GM18861 (cell line): ENCODE results near the gene STARD10.

ENCODE experiments used
- ATAC-seq: cut with Tn5 transposase; IDR thresholded peaks from one replicate; pipeline ENCODE4 v1.9.1; 2021; ENCODE audit not compliant: unreplicated experiment

Gene STARD10

DNA sequence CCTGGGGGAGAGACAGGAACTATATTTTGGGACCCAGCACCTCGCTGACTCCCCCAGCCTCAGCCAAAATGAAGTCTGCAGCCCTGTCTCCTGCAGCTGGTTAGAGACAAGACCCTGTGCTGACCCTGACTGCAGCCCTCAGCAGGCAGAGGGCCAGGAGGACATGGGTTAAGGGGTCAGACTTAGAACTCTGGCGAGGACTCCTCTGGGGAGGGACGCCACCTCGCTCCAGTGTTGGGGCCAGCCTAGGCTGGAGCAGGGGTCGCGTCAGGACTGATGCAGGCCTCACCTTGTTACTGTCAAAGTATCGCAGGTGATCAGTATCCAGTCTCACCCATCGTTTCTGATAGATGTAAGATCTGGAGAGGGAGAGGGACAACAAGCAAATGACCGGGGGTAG, 82.7 kb downstream of the STARD10 start:
- ATAC-seq, result no peak

DNA sequence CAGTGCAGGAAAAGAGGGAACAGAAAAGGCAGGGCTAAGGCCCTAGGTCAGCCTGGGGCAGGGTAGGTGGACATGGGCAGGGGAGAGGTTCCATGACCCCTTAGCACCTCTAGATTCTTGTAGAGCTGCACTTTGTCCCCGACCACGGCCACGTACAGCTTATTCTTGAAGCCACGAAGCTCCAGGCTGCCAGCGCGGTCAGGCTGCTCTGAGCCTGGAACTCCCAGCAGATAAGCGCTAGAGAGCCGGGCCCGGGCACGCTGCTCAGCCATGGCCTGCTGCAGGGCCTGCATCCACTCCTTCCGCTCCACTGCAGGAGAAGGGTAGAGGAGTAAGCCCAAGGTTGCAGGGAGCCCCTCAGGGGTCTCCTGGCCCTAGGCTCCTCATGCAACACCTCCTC, 83.6 kb downstream of the STARD10 start:
- no peak for ATAC-seq

DNA sequence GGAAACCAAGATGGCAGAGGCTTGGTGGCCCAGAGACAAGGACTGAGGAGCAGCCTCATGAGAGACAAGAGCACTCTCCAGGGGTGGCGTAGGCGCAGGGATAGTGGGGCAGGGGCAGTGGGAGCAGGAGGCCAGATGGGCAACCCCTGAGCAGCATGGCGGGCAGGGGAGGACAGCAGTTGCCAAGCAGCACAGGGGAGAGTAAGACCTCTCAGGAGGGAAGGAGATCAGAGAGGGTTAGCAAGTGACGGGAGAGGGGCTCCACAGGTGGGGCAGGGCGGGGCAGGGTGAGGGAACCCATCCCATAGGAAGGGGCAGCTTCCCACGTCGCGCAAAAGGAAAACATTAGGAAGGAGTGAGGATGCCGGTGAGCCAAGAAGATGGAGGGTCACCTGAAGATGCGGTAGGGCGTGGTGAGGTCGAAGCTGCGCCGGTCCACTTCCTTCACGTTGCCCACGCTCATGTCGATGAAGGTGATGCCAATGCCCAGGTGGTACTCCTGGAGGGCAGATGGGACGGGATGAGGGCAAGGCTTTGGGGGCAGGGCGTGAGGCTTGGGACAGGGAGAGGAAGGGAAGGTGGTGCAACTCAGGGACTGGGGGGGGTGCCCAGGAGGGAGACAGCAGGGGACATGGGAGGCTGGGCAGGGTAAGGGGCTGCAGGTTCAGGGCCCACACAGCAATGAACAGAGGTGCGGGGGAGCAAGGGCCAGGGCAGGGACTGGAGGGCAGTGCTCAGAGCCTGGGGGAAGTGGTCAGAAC, 84.2 kb downstream of the STARD10 start:
- ATAC-seq, result no peak

DNA sequence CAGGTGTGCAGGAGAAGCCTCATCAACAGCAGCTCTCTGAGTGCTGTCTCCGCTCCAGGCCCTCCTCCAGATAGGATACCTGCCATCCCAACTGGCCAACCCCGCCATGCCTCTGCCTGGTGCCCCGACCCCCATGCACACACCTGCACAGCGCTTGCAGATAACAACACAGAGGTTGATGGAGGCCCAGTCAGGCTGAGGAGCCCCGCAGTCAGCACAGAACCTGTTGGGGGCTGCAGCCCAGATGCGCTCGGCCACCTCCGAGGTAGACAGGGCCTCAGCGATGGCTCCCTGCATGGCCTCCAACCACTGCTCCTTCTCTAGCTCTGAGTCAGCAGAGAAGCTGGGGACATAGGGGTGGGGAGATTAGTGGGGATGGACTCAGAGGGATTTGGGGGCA, 86.8 kb downstream of the STARD10 start:
- no peak for ATAC-seq

DNA sequence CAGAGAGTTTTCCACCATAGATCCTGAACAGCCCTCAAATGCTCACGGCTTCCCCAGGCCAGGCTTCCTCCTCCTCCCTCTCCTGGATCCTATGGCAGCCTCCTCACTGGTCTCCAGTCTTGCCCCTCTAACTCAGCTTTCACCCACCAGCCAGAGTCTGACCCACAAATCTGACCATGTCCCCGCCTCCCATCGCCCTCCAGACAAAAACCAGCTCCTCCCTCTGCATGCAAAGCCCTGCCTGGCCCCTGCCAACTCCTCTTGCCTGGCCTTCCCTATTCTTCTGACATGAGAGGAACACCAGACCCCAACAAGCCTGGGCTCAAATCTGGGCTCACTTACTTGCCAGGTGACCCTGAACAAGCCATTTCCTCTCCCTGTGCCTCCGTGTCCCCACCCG, 87.3 kb downstream of the STARD10 start:
- no peak for ATAC-seq

DNA sequence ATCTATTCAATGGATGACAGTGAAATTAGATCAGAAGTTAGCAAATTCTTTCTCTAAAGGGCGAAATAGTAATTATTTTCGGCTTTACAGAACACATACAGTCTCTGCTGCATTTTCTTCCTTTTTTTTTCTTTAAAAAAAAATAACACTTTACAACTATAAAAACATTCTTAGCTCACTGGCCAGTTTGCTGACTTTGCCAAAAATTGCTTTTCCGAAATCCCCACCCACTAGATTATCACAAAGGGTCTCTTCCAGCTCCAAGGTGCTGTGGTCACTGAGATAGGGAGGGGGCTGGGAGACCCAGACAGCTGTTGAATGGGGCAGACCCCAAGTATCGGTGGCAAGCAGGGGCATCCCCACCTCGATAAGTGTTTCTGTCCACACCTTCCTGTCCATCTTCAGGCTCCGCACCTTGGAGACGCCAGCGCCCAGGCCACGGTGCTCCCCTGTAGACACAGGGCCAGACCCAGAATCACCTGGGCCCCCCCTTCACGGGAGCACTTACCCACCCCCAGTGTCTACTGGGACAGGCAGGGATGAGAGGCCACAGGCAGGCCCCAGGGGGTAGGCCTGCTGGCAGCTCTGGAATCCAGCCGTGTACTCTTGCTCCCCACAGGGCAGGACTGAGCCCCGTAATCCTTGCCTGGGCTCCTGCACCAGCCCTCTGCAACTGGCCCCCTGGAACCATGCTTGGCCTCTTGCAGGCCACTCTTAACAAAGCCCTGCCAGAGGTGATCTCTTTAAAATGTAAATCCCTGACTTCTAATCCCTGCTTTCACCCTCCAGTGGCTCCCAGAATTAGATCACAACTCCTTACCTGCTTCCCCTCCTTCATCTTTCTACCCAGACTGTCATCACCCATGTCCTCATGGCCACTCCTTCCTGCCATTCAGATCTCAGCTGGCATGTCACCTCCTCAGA, 88.1 kb downstream of the STARD10 start:
- no peak for ATAC-seq

DNA sequence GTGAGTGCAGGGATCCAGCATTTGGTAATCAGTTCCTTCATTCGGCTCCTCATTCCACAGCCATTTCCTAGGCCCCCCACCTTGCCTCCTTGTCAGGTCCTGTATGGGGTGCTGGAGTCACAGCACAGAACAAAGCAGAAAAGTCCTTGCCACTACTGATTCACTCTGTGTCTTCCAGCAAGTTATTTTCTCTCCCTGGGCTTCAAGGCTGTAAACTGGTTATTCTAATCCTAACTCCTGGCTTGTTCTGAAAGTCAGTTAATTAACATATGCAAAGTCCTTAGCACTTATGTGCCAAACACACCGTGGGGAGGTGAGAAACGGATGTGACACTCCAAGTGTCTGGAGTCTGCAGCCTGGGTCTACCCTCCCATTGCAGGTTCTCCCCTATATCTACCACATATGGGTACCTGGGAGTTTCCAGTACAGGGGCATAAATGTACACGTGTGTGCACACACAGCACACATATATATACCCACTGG, 89.0 kb downstream of the STARD10 start:
- ATAC-seq, result no peak
